ENCODE measurements around the gene AADAT. TPM values are rescaled to one million over a fixed set of nuclear protein-coding genes. Genes with fewer than 3 reads are reported as not detected.

The AADAT gene
- total and polyA plus RNA-seq, 9 of the 15 experiments (the other 6 are each of a cell fraction or from before 2014, with no cell fraction given), result 0.06 to 0.07 TPM; not detected in 7

- Histone ChIP-seq H3K4me1 (replicated peaks in 1 of 2; ENCODE audit: control insufficient read depth in 2 of 2, insufficient read depth in 2 of 2, low read length in 2 of 2) (no peaks in the 10 kb centered on the region), H3K9ac (ENCODE audit: insufficient read depth in 1 of 2, low read depth in 2 of 2, low read length in 2 of 2) (no peak overlapping the region), H2AFZ (ENCODE audit: low read depth, low read length) (no peak overlapping the region), H3K27ac (ENCODE audit: extremely low read depth, low read depth, low read length) (no peak overlapping the region), H4K20me1 (replicated peaks; ENCODE audit: control insufficient read depth, insufficient read depth, low read length) (no peaks in the 10 kb centered on the region; the same call in 1 of the 2 replicates), H3K9me3 (replicated peaks; ENCODE audit: control insufficient read depth, insufficient read depth, low read depth, low read length) (no peaks in the 10 kb centered on the region), H3K79me2 (ENCODE audit: control insufficient read depth, insufficient read depth, low read length) (no peaks in the 10 kb centered on the region), H3K9me1 (ENCODE audit: control insufficient read depth, insufficient read depth, low read length) (no peaks in the 10 kb centered on the region), H3K27me3 (ENCODE audit: control insufficient read depth in 2 of 2, insufficient read depth in 2 of 2, low read length in 2 of 2) (no peaks in the 10 kb centered on the region; a peak in 2 of 5 replicates), H3K36me3 (ENCODE audit: control insufficient read depth, insufficient read depth, low read length) (no peaks in the 10 kb centered on the region), H3K4me3 (no peak overlapping the region), H3K4me2 (ENCODE audit: insufficient read depth, low read length) (no peak overlapping the region)
- ChIA-PET POLR2A (no interaction called here), CTCF (ENCODE audit: low intra/inter-chr PET ratio) (no interaction called here)
- in situ Hi-C loops (cut with MboI) (loop anchor here (25.0 kb wide), 1 partner anchor 425 kb away; the partner anchor contains the start of genes CLCN3 and NEK1), intact Hi-C loops (cut with micrococcal nuclease) (no loop called here)
- 0% methylated on average over 1 of the region's 1 CpG for WGBS (ENCODE audit: insufficient coverage, low coverage, missing lambda C conversion rate)
- no peak for TF ChIP-seq HES1 (IDR thresholded peaks at IDR 0.05; ENCODE audit: low read depth)
- TF ChIP-seq BHLHE40 (IDR thresholded peaks at IDR 0.05; ENCODE audit: low read length), result no peak
- TF ChIP-seq ATF4 (CRISPR knock-in tag; IDR thresholded peaks at IDR 0.05), result no peak
- TF ChIP-seq RREB1 (CRISPR knock-in tag; IDR thresholded peaks at IDR 0.05), result no peak
- TF ChIP-seq FOXA1 (IDR thresholded peaks at IDR 0.05; ENCODE audit: borderline replicate concordance), result no peak
- TF ChIP-seq U2AF1 (optimal IDR thresholded peaks at IDR 0.05; ENCODE audit: low read depth, low read length), result no peak
- TF ChIP-seq PKNOX1 (IDR thresholded peaks at IDR 0.05), result no peak
- no peak for FAIRE-seq
- no peak for ATAC-seq
- DNase-seq (ENCODE audit: extremely low read depth in 1 of 4, low spot score in 3 of 4), result no peak
- no TSS peak for BruUV-seq (replicated peaks)
Measured at GRCh38 chr4:170037481-170037880, 52.3 kb downstream of the AADAT start.

All from K562 (cell line).